GM19455 (cell line): ENCODE data around the gene METTL1.

ENCODE experiments used
- ATAC-seq: cut with Tn5 transposase; IDR thresholded peaks from one replicate; pipeline ENCODE4 v1.9.1; 2021; ENCODE audit not compliant: unreplicated experiment

METTL1 gene

DNA sequence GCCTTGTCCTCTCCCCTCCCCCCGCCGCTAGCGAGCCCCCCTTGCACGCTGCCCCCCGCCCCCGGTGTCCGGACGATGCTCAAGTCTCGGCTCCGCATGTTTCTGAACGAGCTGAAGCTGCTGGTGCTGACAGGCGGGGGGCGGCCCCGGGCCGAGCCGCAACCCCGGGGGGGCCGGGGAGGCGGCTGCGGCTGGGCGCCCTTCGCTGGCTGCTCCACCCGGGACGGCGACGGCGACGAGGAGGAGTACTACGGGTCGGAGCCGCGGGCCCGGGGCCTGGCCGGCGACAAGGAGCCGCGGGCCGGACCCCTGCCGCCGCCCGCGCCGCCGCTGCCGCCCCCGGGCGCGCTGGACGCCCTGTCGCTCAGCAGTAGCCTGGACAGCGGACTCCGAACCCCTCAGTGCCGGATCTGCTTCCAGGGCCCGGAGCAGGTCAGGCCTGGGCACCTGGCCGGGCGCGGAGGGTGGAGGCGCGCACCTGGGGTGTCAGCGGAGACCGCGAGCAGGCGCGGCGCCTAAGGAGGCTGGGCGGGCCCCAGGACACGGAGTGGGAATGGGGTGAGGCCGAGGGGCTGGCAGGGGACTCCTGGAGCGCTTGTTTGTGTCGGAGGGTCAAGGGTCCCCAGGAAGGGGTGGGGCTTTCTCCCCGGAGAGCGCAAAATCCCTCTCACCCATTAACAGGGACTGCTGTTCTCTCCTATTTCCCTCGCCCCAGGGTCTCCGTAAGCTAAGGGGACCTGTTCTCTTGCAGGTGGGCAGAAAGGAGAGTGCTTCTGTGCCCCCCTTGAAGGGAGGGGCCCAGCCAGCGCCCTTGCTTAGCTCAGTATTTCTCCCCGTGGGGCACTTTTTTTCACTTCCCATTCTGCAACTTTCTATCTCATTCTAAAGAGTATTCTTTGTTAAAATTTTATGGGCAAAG, 16.2 kb downstream of the METTL1 start:
- no peak for ATAC-seq

DNA sequence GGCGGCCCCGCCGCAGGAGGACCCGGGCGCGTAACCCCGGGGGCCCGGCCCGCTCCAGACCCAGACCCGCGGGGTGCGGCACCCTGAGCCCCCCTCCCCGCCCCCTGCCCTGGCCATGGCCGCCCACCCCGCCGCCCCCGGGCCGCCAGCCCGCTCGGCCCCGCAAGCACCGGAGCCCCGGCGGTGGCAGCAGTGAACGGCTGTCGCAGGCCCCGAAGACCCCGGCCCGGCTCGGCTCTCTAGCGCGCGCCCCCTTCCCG, 16.8 kb downstream of the METTL1 start:
- ATAC-seq: no peak

DNA sequence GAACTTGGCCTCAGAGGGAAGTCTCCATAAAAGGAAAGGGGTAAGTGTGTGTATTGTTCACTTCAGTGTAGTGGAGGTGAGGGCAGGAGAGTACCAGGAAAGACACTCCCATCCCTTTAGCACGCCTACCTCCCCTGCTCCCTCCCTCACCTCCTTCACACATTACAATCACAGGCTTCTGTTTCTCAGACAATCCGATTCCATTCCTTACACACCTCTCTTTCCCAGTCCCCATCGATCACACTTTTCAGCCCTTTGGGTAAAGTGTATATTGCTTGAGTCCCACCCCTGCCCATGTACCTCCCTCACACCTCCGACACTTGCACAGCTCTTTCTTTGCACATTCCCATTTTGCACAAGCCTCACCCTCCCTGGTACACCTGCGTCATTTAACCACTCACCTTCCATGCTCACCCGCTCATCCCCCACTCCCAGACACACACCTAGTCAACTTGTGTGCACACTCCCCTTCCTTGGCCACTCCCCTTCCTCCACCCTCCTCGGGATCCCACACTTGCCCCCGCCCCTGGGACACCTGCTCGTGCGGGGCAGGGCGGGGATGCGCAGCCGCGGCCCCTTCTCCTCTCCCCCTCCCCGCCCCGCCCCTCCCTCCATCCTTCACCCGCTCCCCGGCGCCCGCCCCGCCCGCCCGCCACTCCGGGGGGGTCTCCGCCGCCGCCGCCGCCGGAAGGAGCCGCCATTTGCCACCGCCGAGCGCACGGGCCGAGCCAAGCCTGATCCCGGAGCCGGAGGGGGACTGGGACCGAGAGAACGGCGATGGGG, 17.3 kb downstream of the METTL1 start, which contains the start of gene MARCHF9:
Gene MARCHF9, plus strand, starts transcription at position 693 of the 783 bp plus-strand sequence. CDS start 426 bp downstream, outside the sequence.
- ATAC-seq: peak; percentile 33

- no peak for ATAC-seq
Measured at GRCh38 chr12:57753756-57754337, 18.1 kb downstream of the METTL1 start.

- no peak for ATAC-seq
Measured at GRCh38 chr12:57752668-57753000, 19.3 kb downstream of the METTL1 start.

DNA sequence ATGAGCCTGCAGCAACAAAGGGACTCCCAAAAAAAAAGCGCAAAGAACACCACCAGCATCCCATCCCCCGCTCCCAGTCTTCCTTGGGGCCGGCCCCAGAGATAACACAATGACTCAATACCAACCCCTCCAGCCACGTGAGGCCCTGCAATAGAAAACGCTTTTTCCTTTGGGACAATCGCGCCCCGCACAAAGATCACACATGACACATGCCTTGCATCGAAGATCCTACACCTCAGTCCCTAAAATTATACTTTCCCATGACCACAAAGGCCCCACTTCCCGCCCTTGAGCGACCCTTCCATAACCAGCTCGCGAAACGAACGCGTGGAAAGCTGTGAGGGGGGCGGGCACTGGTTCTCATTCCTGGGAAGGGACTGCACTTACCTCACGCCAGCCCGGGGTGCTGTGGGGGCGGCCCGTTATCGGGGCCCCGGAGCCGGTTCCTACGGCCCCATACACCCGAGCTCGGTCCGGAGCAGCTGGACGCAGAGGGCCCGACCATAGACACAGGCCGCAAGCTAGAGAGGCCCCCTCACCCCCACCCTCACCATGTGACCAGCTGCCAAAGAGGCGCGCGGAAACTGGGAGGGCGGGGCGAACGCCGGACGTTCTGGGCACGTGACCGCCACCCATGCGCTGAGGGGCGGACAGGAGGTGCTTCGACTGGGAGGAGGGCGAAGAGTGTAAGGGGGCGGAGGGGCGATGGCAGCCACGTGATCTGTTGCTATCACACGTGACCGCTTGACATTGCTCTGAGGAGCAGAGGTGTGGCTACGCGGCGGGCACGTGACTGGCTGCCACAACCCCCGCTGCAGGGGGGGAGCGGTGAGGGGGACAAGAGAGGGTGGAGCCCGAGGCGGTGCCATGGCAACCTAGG, 19.9 kb downstream of the METTL1 start, which contains the start of gene CDK4:
Gene CDK4, minus strand, starts transcription at position 523 of the 880 bp plus-strand sequence. CDS start 593 bp downstream, outside the sequence.
- ATAC-seq: peak; percentile 70

DNA sequence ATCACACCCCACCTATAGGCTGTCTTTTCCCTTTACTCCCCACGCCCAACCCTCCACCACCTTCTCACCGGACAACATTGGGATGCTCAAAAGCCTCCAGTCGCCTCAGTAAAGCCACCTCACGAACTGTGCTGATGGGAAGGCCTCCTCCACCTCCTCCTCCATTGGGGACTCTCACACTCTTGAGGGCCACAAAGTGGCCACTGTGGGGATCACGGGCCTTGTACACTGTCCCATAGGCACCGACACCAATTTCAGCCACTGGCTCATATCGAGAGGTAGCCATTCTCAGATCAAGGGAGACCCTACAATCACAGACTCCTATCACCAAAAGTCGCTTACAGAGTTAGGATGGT, 20.5 kb downstream of the METTL1 start:
- ATAC-seq: no peak

- no peak for ATAC-seq
Measured at GRCh38 chr12:57750561-57751431, 21.1 kb downstream of the METTL1 start.

DNA sequence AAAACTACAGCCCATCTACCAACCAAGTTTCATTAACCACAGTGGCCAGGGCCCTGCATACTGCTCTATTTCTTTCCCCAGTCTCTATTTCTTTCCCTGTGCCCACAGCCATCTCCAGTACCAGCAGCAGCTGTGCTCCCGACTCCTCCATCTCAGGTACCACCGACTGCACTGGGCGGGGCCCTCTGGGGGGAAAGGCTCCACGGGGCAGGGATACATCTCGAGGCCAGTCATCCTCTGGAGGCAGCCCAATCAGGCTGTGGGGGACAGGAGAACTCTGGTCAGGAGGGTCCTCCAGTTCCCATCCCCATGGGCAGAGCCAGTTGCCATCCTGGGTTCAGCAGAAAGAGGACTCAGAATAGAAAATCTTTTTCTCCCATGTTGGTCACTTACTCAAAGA, 22.8 kb downstream of the METTL1 start:
- no peak for ATAC-seq

- no peak for ATAC-seq
Measured at GRCh38 chr12:57746025-57746424, 25.9 kb downstream of the METTL1 start.

GRCh38 chr12:57745485-57745881, 26.4 kb downstream of the METTL1 start:
- ATAC-seq: no peak

- ATAC-seq: peak; percentile 79
Measured at GRCh38 chr12:57744777-57745484, 27.0 kb downstream of the METTL1 start, which contains the start of gene TSPAN31. Gene TSPAN31, plus strand, starts transcription at chr12:57745039. Its CDS starts 116 bp downstream, at chr12:57745155.

DNA sequence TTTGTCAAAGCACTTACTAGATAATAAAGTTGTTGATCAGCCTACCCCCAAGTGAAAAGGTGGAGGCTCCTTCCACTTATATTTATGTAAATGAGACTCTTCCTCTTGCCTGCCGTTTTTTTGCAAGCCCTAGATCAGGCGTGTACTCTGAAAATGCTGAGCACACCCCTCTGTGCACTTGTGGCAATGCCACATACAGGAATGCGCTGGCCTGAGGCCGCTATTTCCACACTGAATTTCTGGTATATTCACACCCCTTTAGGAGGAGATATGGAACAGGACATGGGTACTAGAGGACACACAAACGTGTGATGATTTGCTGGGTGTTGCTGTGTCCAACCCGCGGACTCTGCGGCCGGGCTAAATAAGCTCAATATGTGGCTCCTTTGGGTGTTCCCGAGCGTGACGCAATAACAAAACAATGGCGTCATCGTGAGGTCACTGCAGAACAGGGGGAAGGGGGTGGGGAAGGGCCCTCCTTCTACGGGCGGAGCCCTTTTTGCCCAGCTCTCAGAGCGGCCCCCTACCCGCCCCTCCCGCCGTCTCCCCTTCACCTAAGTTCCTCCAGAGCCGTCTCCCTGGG, 27.6 kb downstream of the METTL1 start:
- ATAC-seq: peak; percentile 35

DNA sequence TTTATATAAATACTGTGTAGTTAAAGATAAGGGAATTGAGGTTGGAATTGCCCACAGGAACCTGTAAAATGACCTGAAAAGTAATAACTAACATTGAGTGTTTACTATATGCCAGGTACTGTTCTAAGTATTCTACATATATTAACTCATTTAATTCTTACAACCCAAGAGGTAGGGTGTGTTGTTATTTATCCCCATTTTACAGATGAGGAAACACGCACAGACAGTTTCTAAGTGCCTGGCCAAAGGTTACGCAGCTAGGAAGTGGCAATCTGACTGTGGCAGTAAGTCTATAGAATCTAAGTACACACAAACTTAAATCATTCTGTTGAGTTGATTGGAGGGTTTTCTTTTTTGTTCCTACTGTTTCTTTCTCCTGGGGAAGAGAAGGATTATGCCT, 28.1 kb downstream of the METTL1 start:
- ATAC-seq: no peak

DNA sequence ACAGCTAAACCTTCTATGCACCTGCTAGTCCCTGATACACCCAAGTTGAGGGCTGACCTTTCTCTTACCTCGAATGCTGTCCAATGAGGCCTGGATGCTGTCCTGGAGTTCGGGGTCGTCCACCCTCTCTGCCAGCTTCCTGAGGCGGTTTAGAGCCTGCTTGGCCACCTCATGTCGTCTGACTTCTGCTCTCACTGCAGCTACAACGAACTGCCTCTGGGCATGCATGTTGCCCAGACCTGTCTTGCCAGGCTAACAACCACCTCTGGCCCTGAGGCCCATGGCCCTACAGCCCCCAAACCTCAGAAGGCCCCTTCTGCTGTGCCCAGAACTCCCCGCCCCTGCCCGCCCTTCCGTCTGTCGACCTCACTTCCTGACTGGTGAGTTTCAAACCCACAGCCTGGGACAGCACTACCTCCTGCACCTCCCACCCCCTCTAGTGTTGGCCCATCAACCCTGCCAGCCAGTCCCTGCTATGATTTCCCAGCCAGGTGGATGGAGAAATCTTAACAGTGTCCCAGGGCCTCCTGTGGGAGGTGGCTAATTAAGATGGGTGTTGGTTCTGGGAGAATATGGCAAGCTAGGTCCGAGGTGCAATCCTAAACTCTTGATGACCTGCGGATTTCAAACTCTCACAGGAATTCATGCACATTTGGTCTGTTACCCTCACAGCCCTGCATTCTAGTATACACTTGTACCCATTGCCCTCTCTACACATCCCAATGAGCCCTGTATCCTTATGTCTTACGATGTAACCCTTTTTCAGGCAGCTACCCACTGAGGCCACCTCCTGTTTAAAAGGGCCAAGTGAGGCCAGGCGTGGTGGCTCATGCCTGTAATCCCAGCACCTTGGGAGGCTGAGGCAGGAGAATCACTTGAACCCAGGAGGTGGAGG, 29.8 kb downstream of the METTL1 start:
- ATAC-seq: peak; percentile 60

DNA sequence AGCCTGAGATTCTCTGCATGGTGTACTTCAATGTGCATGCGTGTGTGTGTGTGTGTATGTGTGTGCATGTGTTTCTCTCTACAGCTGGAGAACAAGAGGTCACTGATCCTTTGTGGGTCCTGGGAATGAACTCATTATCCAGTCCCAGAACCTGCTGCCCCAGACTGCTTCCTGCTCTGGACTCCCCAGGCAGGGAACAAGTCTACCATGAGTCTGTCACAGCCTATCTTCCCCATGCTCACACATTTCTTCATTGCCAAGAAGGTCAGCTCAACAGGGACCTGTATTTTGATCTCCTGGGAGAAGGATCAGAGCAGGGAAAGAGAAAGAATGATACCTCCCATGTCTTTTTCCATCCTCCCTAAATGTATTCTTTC, 30.5 kb downstream of the METTL1 start:
- ATAC-seq: no peak

DNA sequence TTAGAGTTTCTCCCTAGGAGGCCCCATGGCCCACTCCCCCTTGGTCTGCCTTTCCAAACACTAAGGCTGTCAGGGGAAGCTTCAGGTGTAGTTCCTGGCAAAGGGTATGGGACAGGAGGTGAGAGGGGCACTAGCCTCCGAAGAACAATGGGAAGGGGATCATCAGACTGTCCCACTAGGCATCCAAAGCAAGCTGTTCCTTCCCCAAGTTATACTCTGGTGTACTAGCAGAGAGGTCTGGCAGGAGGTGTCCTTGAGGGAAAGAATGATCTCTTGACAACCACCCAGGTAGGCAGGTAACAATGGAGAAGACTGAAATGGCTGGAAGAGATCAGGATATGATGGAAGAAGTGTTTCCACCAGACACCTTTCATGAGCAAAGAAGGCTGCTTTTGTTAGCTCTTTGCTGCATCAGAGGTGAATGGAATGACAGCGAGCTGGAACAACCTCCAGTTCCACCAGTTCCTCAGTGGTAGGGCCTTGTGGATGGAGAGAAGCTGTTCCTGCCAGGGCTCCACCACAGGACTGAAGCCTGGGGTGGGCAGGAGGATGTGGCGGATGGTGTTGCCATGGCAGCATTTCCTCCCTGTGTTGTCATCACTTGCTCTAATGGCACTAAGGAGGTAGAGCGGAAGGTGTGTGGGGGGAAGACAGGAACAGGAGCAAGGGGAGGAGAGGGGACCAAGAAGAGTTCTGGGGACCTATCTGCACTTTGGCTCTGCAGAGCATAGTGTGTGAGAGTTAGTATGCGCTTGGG, 31.1 kb downstream of the METTL1 start:
- ATAC-seq: peak; percentile 42
